HCT116 (cell line): Measurements from ENCODE around the gene TRPM3. TPM values are rescaled to one million over a fixed set of nuclear protein-coding genes. Genes with fewer than 3 reads are reported as not detected.

Experiments
- ATAC-seq: fragments of 200-7000 bp; cut with Tn5 transposase; 2 replicates; pipeline ENCODE4 v1.9.1; 2020; ENCODE audit warnings: mild to moderate bottlenecking, moderate library complexity
- BruUV-seq: library from RNA; stranded (reverse); fragments of 400-500 nt; replicated peaks from 2 replicates; lab custom pipeline; 2021; lab: Mats Ljungman, UMichigan
- CTCF ChIA-PET: fragments of 300-600 bp; sonication (Branson Sonifier 250); formaldehyde crosslinking; loops from one replicate; lab custom pipeline; 2021; ENCODE audit warnings: antibody characterized with exemption; lab: Charles Lee
- POLR2A ChIA-PET: fragments of 300-600, 350-600 bp; sonication (Branson Sonifier 250); formaldehyde crosslinking; loops from one replicate; lab custom pipeline; 2021; ENCODE audit warnings: antibody characterized with exemption; lab: Charles Lee
- RAD21 ChIA-PET, 2 experiments: fragments of 300-600 bp; sonication (Branson Sonifier 250); formaldehyde crosslinking; loops; one replicate each; lab custom pipeline; 2023; ENCODE audit warnings: low total read pairs in 2 of 2; ENCODE audit not compliant: uncharacterized antibody in 2 of 2, unreplicated experiment in 2 of 2, low non-redundant PET in 1 of 2; lab: Charles Lee
- DNase-seq: peaks from one replicate; pipeline ENCODE4 v3.0.0-alpha.2; 2010; ENCODE audit warnings: low read depth, low spot score
- H2AFZ ChIP-seq: fragments of 200-600 bp; shearing (Covaris generic), sonication (generic); 2 replicates; pipeline ENCODE4 v1.6.1; 2017; ENCODE audit warnings: low read depth, mixed run types, mixed read lengths, antibody characterized with exemption, low read length; ENCODE audit not compliant: poor library complexity, severe bottlenecking
- H3K27ac ChIP-seq: 2 replicates; pipeline ENCODE4 v1.5.1; 2012; ENCODE audit warnings: low read depth, low read length
- H3K27me3 ChIP-seq: fragments of 200-600 bp; sonication (generic); 2 replicates; pipeline ENCODE4 v1.6.1; 2016; ENCODE audit warnings: mixed run types, low read length, mixed read lengths; ENCODE audit not compliant: insufficient read depth
- H3K36me3 ChIP-seq, 2 experiments: fragments of 200-500 bp in 1 of 2; fragments of 200-600 bp in 1 of 2; sonication (Bioruptor generic) in 1 of 2; sonication (generic) in 1 of 2; 2 replicates each; pipeline versions ENCODE4 v1.5.1 to v1.6.1; 2014 to 2016; ENCODE audit warnings: low read length in 2 of 2, inconsistent platforms in 1 of 2, mixed read lengths in 1 of 2, mixed run types in 1 of 2; ENCODE audit not compliant: insufficient read depth in 2 of 2, control insufficient read depth in 1 of 2
- H3K4me1 ChIP-seq, 2 experiments: fragments of 200-600 bp in 1 of 2; sonication (generic) in 1 of 2; 2 replicates each; pipeline versions ENCODE4 v1.5.1 to v1.6.1; 2012 to 2017; ENCODE audit warnings: low read length in 2 of 2, inconsistent platforms in 1 of 2, mild to moderate bottlenecking in 1 of 2, mixed read lengths in 1 of 2, mixed run types in 1 of 2, moderate library complexity in 1 of 2; ENCODE audit not compliant: insufficient read depth in 2 of 2, control insufficient read depth in 1 of 2
- H3K4me2 ChIP-seq: fragments of 200-600 bp; sonication (generic); 2 replicates; pipeline ENCODE4 v1.6.1; 2017; ENCODE audit warnings: mixed run types, low read length, mixed read lengths
- H3K4me3 ChIP-seq, 2 experiments: fragments of 200-600 bp in 1 of 2; sonication (generic) in 1 of 2; replicated peaks in 1 of 2; 2 replicates each; pipeline ENCODE4 v1.5.1; 2011 to 2016; ENCODE audit warnings: low read length in 2 of 2, control low read depth in 1 of 2, low read depth in 1 of 2, mild to moderate bottlenecking in 1 of 2, mixed read lengths in 1 of 2, mixed run types in 1 of 2
- H3K79me2 ChIP-seq: fragments of 200-600 bp; sonication (generic); 2 replicates; pipeline ENCODE4 v1.6.1; 2017; ENCODE audit warnings: mild to moderate bottlenecking, mixed run types, low read length, moderate library complexity, mixed read lengths; ENCODE audit not compliant: insufficient read depth
- H3K9ac ChIP-seq: fragments of 200-600 bp; sonication (generic); 2 replicates; pipeline ENCODE4 v1.6.1; 2016; ENCODE audit warnings: low read length, mixed read lengths
- H3K9me2 ChIP-seq: fragments of 200-600 bp; sonication (generic), shearing (Covaris generic); 2 replicates; pipeline ENCODE4 v1.6.1; 2017; ENCODE audit warnings: mixed run types, mild to moderate bottlenecking, moderate library complexity; ENCODE audit not compliant: insufficient read depth
- H3K9me3 ChIP-seq, 2 experiments: fragments of 200-500 bp in 1 of 2; fragments of 200-600 bp in 1 of 2; sonication (Bioruptor generic) in 1 of 2; sonication (generic) in 1 of 2; 2 replicates each; pipeline ENCODE4 v1.6.1; 2014 to 2017; ENCODE audit warnings: low read length in 2 of 2, mixed read lengths in 2 of 2, inconsistent platforms in 1 of 2, low read depth in 1 of 2, mild to moderate bottlenecking in 1 of 2, mixed run types in 1 of 2, moderate library complexity in 1 of 2; ENCODE audit not compliant: control insufficient read depth in 1 of 2, insufficient read depth in 1 of 2
- H4K20me1 ChIP-seq: fragments of 200-600 bp; sonication (generic), shearing (Covaris generic); 2 replicates; pipeline ENCODE4 v1.6.1; 2017; ENCODE audit warnings: mixed run types, mild to moderate bottlenecking, moderate library complexity; ENCODE audit not compliant: insufficient read depth
- CBX3 ChIP-seq: IDR thresholded peaks from 2 replicates; pipeline ENCODE4 v1.6.1; 2012; ENCODE audit warnings: low read depth
- CEBPB ChIP-seq: IDR thresholded peaks from 2 replicates; pipeline ENCODE4 v1.6.1; 2012; ENCODE audit warnings: low read depth
- EZH2 ChIP-seq: fragments of 200-600 bp; sonication (generic); IDR thresholded peaks from 2 replicates; pipeline ENCODE4 v1.6.1; 2017; ENCODE audit warnings: antibody characterized with exemption, mixed run types
- EZH2phosphoT487 ChIP-seq: fragments of 200-600 bp; IDR thresholded peaks from 2 replicates; pipeline ENCODE4 v1.6.1; 2018; ENCODE audit warnings: antibody characterized with exemption, borderline replicate concordance
- JUND ChIP-seq: IDR thresholded peaks from 2 replicates; pipeline ENCODE4 v1.6.1; 2012
- POLR2AphosphoS5 ChIP-seq: IDR thresholded peaks from 2 replicates; pipeline ENCODE4 v1.6.1; 2011; ENCODE audit warnings: mild to moderate bottlenecking, low read depth, low read length, moderate library complexity
- SP1 ChIP-seq: IDR thresholded peaks from 2 replicates; pipeline ENCODE4 v1.6.1; 2012; ENCODE audit warnings: low read depth
- intact Hi-C: fragments of 100-400 bp; cut with micrococcal nuclease; formaldehyde crosslinking; loops from 2 replicates; pipeline ENCODE4 v1.10.0; 2022
- total RNA-seq: library from RNA; stranded (reverse); gene quantifications from one replicate; pipeline ENCODE4 v1.2.1, GENCODE V29; 2021; ENCODE audit not compliant: unreplicated experiment
- TF ChIP-seq, protein P1 (sequence below), 3 experiments: fragments of 200-600 bp in 1 of 3; sonication (generic) in 1 of 3; IDR thresholded peaks in 2 of 3; conservative IDR thresholded peaks in 1 of 3; 2 replicates each; pipeline ENCODE4 v1.5.1; 2012 to 2017; ENCODE audit warnings: low read depth in 2 of 3, low read length in 2 of 3, antibody characterized with exemption in 1 of 3, borderline replicate concordance in 1 of 3, control low read depth in 1 of 3, mild to moderate bottlenecking in 1 of 3, mixed read lengths in 1 of 3, mixed run types in 1 of 3, moderate library complexity in 1 of 3; ENCODE audit not compliant: insufficient read depth in 1 of 3

TRPM3 gene
- total RNA-seq, 1 experiment from 2014 or later = not detected

- intact Hi-C loops = no loop called here
- DNase-seq = no peak
- H2AFZ ChIP-seq = no peak overlapping the region
- no peaks in the 10 kb centered on the region for H3K79me2 ChIP-seq
- no peak for ATAC-seq
- no TSS peak for BruUV-seq
- H3K27me3 ChIP-seq = peaks cover 6% of the 10 kb centered on the region; the same call in 1 of the 2 replicates
- ChIA-PET RAD21 (no interaction called here), CTCF (no interaction called here), POLR2A (no interaction called here)
- H3K9me2 ChIP-seq = no peaks in the 10 kb centered on the region
- no peaks in the 10 kb centered on the region for H3K36me3 ChIP-seq
- TF ChIP-seq EZH2 (no peak), JUND (no peak), CBX3 (no peak), SP1 (no peak), POLR2AphosphoS5 (no peak), EZH2phosphoT487 (no peak), CEBPB (no peak)
- TF ChIP-seq, protein P1, sequence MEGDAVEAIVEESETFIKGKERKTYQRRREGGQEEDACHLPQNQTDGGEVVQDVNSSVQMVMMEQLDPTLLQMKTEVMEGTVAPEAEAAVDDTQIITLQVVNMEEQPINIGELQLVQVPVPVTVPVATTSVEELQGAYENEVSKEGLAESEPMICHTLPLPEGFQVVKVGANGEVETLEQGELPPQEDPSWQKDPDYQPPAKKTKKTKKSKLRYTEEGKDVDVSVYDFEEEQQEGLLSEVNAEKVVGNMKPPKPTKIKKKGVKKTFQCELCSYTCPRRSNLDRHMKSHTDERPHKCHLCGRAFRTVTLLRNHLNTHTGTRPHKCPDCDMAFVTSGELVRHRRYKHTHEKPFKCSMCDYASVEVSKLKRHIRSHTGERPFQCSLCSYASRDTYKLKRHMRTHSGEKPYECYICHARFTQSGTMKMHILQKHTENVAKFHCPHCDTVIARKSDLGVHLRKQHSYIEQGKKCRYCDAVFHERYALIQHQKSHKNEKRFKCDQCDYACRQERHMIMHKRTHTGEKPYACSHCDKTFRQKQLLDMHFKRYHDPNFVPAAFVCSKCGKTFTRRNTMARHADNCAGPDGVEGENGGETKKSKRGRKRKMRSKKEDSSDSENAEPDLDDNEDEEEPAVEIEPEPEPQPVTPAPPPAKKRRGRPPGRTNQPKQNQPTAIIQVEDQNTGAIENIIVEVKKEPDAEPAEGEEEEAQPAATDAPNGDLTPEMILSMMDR (IDR thresholded peaks at IDR 0.05 in 2 of 3, conservative IDR thresholded peaks at IDR 0.05 in 1 of 3; ENCODE audit: borderline replicate concordance in 1 of 3, insufficient read depth in 1 of 3, low read depth in 2 of 3, low read length in 2 of 3) = no peak
- H3K9me3 ChIP-seq = no peaks in the 10 kb centered on the region
- H3K4me2 ChIP-seq = no peak overlapping the region
- no peak overlapping the region for H3K9ac ChIP-seq
- no peaks in the 10 kb centered on the region for H3K4me1 ChIP-seq
- H3K4me3 ChIP-seq = no peak overlapping the region
- no peaks in the 10 kb centered on the region for H4K20me1 ChIP-seq
- no peak overlapping the region for H3K27ac ChIP-seq
Measured at GRCh38 chr9:70927530-70927929, 193.9 kb downstream of the TRPM3 start.
